ENCODE data around the gene PCDHGA10.
"Not testable (repeated sequence)": the region's sequence is repeated elsewhere in the genome, so short reads cannot be mapped to it uniquely, and the experiment has no call there.

PCDHGA10 gene

DNA sequence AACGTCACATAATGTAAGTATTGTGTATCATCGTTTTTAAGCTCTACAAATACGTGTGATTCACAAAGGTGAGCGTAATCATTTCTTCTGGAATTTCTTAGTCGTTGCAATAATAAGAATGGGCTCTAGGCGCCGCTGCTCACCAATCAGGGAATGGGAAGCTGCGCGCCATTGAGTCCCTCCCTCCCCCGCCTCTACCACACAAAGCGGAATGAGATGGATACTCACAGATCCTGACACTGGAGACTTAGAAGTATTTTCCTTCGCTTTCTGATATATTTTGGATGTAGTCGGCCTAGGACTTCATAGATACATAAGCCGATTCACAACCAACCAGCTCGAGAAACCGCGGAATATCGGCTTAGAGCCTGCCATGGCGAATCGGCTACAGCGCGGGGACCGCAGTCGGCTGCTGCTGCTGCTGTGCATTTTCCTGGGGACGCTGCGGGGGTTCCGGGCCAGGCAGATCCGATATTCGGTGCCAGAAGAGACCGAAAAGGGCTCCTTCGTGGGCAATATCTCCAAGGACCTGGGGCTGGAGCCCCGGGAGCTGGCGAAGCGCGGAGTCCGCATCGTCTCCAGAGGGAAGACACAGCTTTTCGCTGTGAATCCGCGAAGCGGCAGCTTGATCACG is 8.2 kb downstream of the PCDHGA10 start, which contains the start of gene PCDHGA11:
Gene PCDHGA11, plus strand, starts transcription at position 197 of the 634 bp plus-strand sequence. Its CDS starts 177 bp downstream, at position 374.
- DNase-seq (ENCODE audit: low read depth, low spot score) = peak; percentile 10

DNA sequence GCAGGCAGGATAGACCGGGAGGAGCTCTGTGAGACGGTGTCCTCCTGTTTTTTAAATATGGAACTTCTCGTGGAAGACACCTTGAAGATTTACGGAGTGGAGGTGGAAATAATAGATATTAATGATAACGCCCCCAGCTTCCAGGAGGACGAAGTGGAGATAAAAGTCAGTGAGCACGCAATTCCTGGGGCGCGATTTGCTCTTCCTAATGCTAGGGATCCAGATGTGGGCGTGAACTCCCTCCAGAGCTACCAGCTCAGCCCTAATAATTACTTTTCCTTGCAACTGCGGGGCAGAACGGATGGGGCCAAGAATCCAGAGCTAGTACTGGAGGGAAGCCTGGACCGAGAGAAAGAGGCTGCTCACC is 8.7 kb downstream of the PCDHGA10 start:
- no peak for DNase-seq (ENCODE audit: low read depth, low spot score)

DNA sequence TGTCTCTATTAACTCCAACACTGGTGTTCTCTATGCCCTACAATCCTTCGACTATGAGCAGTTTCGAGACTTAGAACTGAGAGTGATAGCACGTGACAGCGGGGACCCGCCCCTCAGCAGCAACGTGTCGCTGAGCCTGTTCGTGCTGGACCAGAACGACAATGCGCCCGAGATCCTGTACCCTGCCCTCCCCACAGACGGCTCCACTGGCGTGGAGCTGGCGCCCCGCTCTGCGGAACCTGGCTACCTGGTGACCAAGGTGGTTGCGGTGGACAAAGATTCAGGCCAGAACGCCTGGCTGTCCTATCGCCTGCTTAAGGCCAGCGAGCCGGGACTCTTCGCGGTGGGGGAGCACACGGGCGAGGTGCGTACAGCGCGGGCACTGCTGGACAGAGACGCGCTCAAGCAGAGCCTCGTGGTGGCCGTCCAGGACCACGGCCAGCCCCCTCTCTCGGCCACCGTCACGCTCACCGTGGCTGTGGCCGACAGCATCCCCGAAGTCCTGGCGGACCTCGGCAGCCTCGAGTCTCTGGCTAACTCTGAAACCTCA is 10.0 kb downstream of the PCDHGA10 start:
- DNase-seq (ENCODE audit: low read depth, low spot score) = no peak

DNA sequence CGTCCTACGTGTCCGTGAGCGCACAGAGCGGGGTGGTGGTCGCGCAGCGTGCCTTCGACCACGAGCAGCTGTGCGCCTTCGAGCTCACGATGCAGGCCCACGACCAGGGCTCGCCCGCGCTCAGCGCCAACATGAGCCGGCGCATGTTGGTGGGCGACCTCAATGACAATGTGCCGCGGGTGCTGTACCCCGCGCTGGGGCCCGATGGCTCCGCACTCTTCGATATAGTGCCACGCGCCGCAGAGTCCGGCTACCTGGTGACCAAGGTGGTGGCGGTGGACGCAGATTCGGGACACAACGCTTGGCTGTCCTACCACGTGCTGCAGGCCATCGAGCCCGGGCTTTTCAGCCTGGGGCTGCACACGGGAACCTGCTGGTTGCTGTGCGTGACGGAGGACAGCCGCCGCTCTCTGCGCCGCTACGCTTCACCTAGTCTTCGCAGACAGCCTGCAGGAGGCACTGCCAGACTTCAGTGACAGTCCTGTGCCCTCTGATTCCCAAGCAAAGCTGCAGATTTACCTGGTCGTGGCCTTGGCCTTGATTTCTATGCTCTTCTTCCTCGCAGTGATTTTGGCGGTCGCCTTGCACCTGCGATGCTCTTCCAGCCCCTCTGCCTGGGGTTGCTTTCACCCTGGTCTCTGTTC is 15.1 kb downstream of the PCDHGA10 start:
- DNase-seq (ENCODE audit: low read depth, low spot score) = no peak

DNA sequence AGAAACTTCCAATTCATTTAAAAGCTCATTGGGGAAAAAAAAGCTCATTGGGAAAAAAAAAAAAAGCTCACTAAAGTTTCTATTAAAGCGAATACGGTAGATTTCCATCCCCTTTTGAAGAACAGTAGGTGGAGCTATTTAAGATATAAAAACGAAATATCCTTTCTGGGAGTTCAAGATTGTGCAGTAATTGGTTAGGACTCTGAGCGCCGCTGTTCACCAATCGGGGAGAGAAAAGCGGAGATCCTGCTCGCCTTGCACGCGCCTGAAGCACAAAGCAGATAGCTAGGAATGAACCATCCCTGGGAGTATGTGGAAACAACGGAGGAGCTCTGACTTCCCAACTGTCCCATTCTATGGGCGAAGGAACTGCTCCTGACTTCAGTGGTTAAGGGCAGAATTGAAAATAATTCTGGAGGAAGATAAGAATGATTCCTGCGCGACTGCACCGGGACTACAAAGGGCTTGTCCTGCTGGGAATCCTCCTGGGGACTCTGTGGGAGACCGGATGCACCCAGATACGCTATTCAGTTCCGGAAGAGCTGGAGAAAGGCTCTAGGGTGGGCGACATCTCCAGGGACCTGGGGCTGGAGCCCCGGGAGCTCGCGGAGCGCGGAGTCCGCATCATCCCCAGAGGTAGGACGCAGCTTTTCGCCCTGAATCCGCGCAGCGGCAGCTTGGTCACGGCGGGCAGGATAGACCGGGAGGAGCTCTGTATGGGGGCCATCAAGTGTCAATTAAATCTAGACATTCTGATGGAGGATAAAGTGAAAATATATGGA is 17.7 kb downstream of the PCDHGA10 start, which contains the start of gene PCDHGA12:
Gene PCDHGA12, plus strand, starts transcription at position 176 of the 782 bp plus-strand sequence. Its CDS starts 253 bp downstream, at position 429.
- peak; percentile 68 for DNase-seq (ENCODE audit: low read depth, low spot score)

DNA sequence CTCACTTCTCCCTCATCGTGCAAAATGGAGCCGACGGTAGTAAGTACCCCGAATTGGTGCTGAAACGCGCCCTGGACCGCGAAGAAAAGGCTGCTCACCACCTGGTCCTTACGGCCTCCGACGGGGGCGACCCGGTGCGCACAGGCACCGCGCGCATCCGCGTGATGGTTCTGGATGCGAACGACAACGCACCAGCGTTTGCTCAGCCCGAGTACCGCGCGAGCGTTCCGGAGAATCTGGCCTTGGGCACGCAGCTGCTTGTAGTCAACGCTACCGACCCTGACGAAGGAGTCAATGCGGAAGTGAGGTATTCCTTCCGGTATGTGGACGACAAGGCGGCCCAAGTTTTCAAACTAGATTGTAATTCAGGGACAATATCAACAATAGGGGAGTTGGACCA is 18.5 kb downstream of the PCDHGA10 start:
- no peak for DNase-seq (ENCODE audit: low read depth, low spot score)

DNA sequence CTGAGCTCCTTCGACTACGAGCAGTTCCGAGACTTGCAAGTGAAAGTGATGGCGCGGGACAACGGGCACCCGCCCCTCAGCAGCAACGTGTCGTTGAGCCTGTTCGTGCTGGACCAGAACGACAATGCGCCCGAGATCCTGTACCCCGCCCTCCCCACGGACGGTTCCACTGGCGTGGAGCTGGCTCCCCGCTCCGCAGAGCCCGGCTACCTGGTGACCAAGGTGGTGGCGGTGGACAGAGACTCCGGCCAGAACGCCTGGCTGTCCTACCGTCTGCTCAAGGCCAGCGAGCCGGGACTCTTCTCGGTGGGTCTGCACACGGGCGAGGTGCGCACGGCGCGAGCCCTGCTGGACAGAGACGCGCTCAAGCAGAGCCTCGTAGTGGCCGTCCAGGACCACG is 19.5 kb downstream of the PCDHGA10 start:
- DNase-seq (ENCODE audit: low read depth, low spot score) = not testable (repeated sequence)

DNA sequence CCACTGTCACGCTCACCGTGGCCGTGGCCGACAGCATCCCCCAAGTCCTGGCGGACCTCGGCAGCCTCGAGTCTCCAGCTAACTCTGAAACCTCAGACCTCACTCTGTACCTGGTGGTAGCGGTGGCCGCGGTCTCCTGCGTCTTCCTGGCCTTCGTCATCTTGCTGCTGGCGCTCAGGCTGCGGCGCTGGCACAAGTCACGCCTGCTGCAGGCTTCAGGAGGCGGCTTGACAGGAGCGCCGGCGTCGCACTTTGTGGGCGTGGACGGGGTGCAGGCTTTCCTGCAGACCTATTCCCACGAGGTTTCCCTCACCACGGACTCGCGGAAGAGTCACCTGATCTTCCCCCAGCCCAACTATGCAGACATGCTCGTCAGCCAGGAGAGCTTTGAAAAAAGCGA is 19.9 kb downstream of the PCDHGA10 start:
- DNase-seq (ENCODE audit: low read depth, low spot score) = not testable (repeated sequence)

DNA sequence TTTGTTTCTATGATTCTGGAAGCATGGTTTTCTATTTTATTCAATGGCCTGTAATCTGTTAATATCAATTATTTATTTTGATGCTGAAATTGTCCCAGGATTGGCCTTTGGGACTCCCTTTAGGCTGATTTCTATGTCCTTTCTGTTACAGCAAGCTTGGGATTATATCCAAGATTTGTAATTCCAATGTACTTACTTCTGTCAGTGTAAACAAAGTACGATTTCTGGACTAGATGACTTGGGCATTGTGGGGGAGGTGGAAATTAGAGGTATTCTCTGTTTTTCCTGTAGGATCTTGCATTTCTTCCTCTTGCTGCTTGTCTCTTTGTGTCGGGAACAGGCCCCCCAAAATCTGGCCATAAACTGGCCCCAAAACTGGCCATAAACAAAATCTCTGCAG is 21.2 kb downstream of the PCDHGA10 start:
- DNase-seq (ENCODE audit: low read depth, low spot score) = no peak

DNA sequence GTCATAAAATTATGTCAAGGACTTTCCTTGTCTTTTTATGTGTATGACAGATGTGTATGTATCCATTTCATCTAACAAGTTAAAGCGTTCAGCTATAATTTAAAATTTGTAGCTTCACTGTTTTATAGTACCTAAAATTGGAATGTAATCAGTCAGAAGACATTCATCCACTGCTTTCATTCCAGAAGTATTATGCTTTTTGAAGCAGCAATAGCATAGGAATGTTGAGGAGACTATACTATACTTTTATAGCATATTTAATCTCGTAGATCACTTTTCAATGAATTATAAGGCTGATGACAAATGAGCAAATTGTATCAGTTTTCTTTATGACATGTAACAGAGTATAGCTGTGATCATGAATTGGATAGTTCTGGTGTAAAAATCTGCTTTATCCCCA is 24.4 kb downstream of the PCDHGA10 start:
- DNase-seq (ENCODE audit: low read depth, low spot score) = no peak

DNA sequence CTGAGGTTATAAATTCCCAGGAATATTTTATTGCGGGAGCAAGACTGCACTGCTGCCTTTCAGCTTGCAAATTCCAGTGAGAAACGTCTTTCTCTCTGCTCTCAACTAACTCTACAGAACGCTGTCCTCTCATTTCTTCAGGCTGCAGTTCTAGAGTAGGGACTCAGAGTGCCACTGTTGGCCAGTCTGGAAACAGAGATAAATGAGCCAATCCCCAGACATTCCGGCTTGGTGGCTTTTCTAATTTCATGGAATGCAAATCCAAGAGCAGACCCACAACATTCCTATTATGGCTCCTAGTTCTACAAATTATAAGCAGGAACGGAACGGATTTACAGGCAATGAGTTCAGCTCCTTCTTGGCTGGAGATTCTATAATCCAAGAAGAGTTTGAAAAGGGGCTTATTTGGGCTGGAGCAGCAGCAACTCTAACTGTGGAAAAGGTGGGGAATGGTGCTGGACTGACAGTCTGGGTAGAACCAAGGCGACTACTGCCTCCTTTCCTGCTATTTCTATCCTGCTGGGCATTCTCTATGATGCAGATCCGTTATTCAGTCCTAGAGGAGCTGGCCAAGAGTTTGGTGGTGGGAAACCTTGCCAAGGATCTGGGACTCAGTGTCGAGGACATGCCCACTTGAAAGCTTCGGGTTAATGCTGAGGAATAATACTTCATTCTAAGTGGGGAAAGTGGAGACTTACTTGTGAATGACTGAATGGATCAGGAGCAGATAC is 26.8 kb downstream of the PCDHGA10 start:
- no peak for DNase-seq (ENCODE audit: low read depth, low spot score)

DNA sequence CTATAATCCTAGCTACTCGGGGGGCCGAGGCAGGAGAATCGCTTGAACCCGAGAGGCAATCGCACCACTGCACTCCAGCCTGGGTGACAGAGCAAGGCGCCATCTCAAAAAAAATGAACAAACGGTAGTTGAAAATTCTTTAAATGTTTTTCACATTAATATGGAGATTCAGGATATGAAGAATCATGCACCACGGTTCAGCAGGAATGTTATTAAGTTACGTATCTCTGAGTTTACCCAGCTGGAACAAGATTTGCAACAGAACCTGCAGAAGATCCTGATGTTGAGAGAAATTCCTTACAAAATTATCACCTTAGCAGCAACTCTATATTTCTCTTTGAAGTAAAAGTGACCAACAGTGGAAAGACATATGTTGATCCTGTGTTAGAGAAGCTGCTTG is 27.6 kb downstream of the PCDHGA10 start:
- DNase-seq (ENCODE audit: low read depth, low spot score) = no peak

DNA sequence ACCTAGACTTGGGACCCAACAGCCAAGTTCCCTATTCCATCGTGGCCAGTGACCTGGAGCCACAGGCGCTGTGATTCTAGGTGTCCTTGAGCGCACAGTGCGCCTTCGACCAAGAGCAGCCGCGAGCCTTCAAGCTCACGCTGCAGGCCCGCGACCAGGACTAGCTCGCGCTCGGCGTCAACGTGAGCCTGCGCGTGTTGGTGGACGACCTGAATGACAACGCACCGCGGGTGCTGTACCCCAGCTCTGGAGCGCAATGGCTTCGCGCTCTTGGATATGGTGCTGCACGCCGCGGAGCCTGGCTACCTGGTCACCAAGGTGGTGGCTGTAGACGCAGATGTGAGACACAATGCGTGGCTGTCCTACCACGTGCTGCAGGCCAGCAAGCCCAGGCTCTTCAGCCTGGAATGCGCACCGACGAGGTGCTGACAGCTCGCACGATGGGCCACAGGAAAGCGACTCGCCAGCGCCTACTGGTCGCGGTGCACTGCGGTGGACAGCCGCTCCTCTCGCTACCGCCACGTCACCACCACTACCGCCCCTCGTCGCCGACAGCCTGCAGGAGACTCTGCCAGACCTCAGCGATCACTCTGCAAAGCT is 28.9 kb downstream of the PCDHGA10 start:
- no peak for DNase-seq (ENCODE audit: low read depth, low spot score)

DNA sequence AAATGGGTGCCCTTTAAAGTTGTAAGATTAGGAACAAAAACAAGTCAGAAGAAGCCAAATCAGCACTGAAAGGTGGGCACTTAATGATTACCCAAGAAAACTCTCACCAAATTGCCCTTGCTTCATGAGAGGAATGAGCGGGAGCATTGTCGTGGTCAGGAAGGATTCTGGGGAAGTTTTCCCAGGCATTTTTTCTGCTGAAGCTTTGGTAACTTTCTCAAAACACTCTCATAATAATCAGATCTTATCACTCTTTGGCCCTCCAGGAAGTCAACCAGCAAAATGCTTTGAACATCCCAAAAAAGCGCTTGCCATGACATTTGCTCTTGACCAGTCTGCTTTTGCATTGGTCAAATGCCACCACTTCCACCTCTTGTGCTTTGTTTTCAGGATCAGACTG is 52.6 kb downstream of the PCDHGA10 start:
- no peak for DNase-seq (ENCODE audit: low read depth, low spot score)
